Duodenal mucosa (tissue), 2 donors: Measurements from ENCODE around the gene TBX2.

Source experiments
- H3K27ac ChIP-seq: one replicate; pipeline ENCODE4 v1.7.0; 2013; ENCODE audit warnings: low read depth, low read length
- H3K27me3 ChIP-seq, 2 donors: one replicate each; pipeline ENCODE4 v1.7.0; 2013; ENCODE audit warnings: low read length in 2 of 2, control low read depth in 1 of 2; ENCODE audit not compliant: insufficient read depth in 2 of 2, control insufficient read depth in 1 of 2
- H3K36me3 ChIP-seq, 2 donors: one replicate each; pipeline ENCODE4 v1.7.0; 2013; ENCODE audit warnings: low read length in 2 of 2, control low read depth in 1 of 2; ENCODE audit not compliant: insufficient read depth in 2 of 2, control insufficient read depth in 1 of 2
- H3K4me1 ChIP-seq, 2 donors: one replicate each; pipeline ENCODE4 v1.7.0; 2013; ENCODE audit warnings: low read length in 2 of 2, control low read depth in 1 of 2; ENCODE audit not compliant: insufficient read depth in 2 of 2, control insufficient read depth in 1 of 2
- H3K4me3 ChIP-seq, 2 donors: one replicate each; pipeline ENCODE4 v1.7.0; 2013; ENCODE audit warnings: low read length in 2 of 2, low read depth in 1 of 2
- H3K9ac ChIP-seq, 2 donors: one replicate each; pipeline ENCODE4 v1.7.0; 2013; ENCODE audit warnings: low read length in 2 of 2, low read depth in 1 of 2
- H3K9me3 ChIP-seq, 2 donors: one replicate each; pipeline ENCODE4 v1.7.0; 2013; ENCODE audit warnings: low read length in 2 of 2, control low read depth in 1 of 2; ENCODE audit not compliant: control insufficient read depth in 1 of 2

Gene TBX2

GRCh38 chr17:61409301-61410112 is 9.9 kb downstream of the TBX2 start:
- no peaks in the 10 kb centered on the region for H3K9me3 ChIP-seq

GRCh38 chr17:61410141-61411010 is 10.7 kb downstream of the TBX2 start:
- H3K36me3 ChIP-seq = no peaks in the 10 kb centered on the region
- peak overlapping the region in 1 of 2 donors; percentile 51 for H3K9ac ChIP-seq
- peak overlapping the region; percentile 61 to 65 for H3K4me3 ChIP-seq
- peaks cover 0 to 25% of the 10 kb centered on the region in 2 donors for H3K4me1 ChIP-seq
- H3K9me3 ChIP-seq = no peaks in the 10 kb centered on the region
- peaks cover 54 to 58% of the 10 kb centered on the region in 2 donors for H3K27me3 ChIP-seq
- peak overlapping the region; percentile 42 for H3K27ac ChIP-seq

More at GRCh38 chr17:61409301-61410112, 9.9 kb downstream of the TBX2 start:
- Histone ChIP-seq H3K27ac (peak overlapping the region; percentile 42), H3K9ac (no peak overlapping the region), H3K27me3 (peaks cover 63 to 64% of the 10 kb centered on the region in 2 donors), H3K4me3 (peak overlapping the region; percentile 40 to 65), H3K36me3 (no peaks in the 10 kb centered on the region), H3K4me1 (peaks cover 0 to 25% of the 10 kb centered on the region in 2 donors)

GRCh38 chr17:61411011-61411260 is 11.3 kb downstream of the TBX2 start:
- Histone ChIP-seq H3K9ac (peak overlapping the region; percentile 51 to 54), H3K4me1 (peaks cover 0 to 25% of the 10 kb centered on the region in 2 donors), H3K36me3 (no peaks in the 10 kb centered on the region), H3K9me3 (no peaks in the 10 kb centered on the region), H3K27me3 (peaks cover 49 to 52% of the 10 kb centered on the region in 2 donors), H3K27ac (peak overlapping the region; percentile 67), H3K4me3 (peak overlapping the region; percentile 68 to 70)

- Histone ChIP-seq H3K9ac (peak overlapping the region; percentile 54), H3K36me3 (no peaks in the 10 kb centered on the region), H3K27ac (peak overlapping the region; percentile 67), H3K4me1 (peaks cover 0 to 25% of the 10 kb centered on the region in 2 donors), H3K4me3 (peak overlapping the region; percentile 68 to 70), H3K27me3 (peaks cover 43 to 46% of the 10 kb centered on the region in 2 donors), H3K9me3 (no peaks in the 10 kb centered on the region)
Measured at GRCh38 chr17:61411261-61412142, 11.9 kb downstream of the TBX2 start.

- peak overlapping the region; percentile 67 for H3K27ac ChIP-seq
Measured at GRCh38 chr17:61412143-61412859, 12.7 kb downstream of the TBX2 start.

GRCh38 chr17:61412860-61413660 is 13.4 kb downstream of the TBX2 start:
- H3K9ac ChIP-seq = peak overlapping the region; percentile 47 to 48
- H3K27me3 ChIP-seq = peaks cover 31% of the 10 kb centered on the region in 2 donors
- no peak overlapping the region for H3K27ac ChIP-seq
- no peaks in the 10 kb centered on the region for H3K36me3 ChIP-seq
- H3K9me3 ChIP-seq = no peaks in the 10 kb centered on the region
- peak overlapping the region; percentile 68 to 70 for H3K4me3 ChIP-seq
- peaks cover 0 to 20% of the 10 kb centered on the region in 2 donors for H3K4me1 ChIP-seq

More at GRCh38 chr17:61412143-61412859, 12.7 kb downstream of the TBX2 start:
- Histone ChIP-seq H3K9ac (peak overlapping the region; percentile 54), H3K9me3 (no peaks in the 10 kb centered on the region), H3K4me1 (peaks cover 0 to 25% of the 10 kb centered on the region in 2 donors), H3K27me3 (peaks cover 37 to 39% of the 10 kb centered on the region in 2 donors), H3K36me3 (no peaks in the 10 kb centered on the region), H3K4me3 (peak overlapping the region; percentile 68 to 70)

- peak overlapping the region in 1 of 2 donors; percentile 48 for H3K9ac ChIP-seq
- H3K4me3 ChIP-seq = no peak overlapping the region
- peaks cover 24 to 25% of the 10 kb centered on the region in 2 donors for H3K27me3 ChIP-seq
- no peaks in the 10 kb centered on the region for H3K9me3 ChIP-seq
- no peaks in the 10 kb centered on the region for H3K36me3 ChIP-seq
- H3K27ac ChIP-seq = no peak overlapping the region
- peaks cover 0 to 20% of the 10 kb centered on the region in 2 donors for H3K4me1 ChIP-seq
Measured at GRCh38 chr17:61413661-61414126, 14.1 kb downstream of the TBX2 start.

- H3K27ac ChIP-seq = no peak overlapping the region
- H3K36me3 ChIP-seq = no peaks in the 10 kb centered on the region
- H3K27me3 ChIP-seq = peaks cover 19 to 22% of the 10 kb centered on the region in 2 donors
- H3K4me3 ChIP-seq = no peak overlapping the region
- peaks cover 0 to 20% of the 10 kb centered on the region in 2 donors for H3K4me1 ChIP-seq
- no peak overlapping the region for H3K9ac ChIP-seq
- no peaks in the 10 kb centered on the region for H3K9me3 ChIP-seq
Measured at GRCh38 chr17:61414141-61414935, 14.7 kb downstream of the TBX2 start.
